GM13976 (cell line): ENCODE results near the gene HTRA2.
A peak's percentile ranks its signal among the peaks of the same experiment; 100 is the strongest.

Source experiments
- DNase-seq: peaks from one replicate; pipeline ENCODE4 v3.0.0; 2012; ENCODE audit warnings: low spot score
- CTCF ChIP-seq: IDR thresholded peaks from 2 replicates; pipeline ENCODE4 v1.5.1; 2012; ENCODE audit warnings: borderline replicate concordance, mild to moderate bottlenecking; ENCODE audit not compliant: insufficient read depth; ENCODE audit errors: extremely low read depth, missing control alignments, control extremely low read depth
- in situ Hi-C: fragments of 300-500 bp; cut with MboI; formaldehyde crosslinking; loops from one replicate; pipeline ENCODE4 v1.12.0; 2022; ENCODE audit warnings: low sequenced_read_pairs, mixed read lengths, inconsistent platforms; ENCODE audit not compliant: unreplicated experiment

HTRA2 gene

GRCh38 chr2:74542978-74543377 lies 13.2 kb downstream of the HTRA2 start:
- no peak for DNase-seq
- TF ChIP-seq CTCF, result no peak
- in situ Hi-C loops, result no loop called here

- DNase-seq, result no peak
- in situ Hi-C loops, result no loop called here
- TF ChIP-seq CTCF, result peak; percentile 23
Measured at GRCh38 chr2:74544634-74545033, 14.9 kb downstream of the HTRA2 start.

- in situ Hi-C loops, result no loop called here
- DNase-seq, result no peak
- TF ChIP-seq CTCF, result no peak
Measured at GRCh38 chr2:74546004-74546403, 16.3 kb downstream of the HTRA2 start.

GRCh38 chr2:74548285-74548899 lies 18.7 kb downstream of the HTRA2 start:
- no peak for DNase-seq
- no peak for TF ChIP-seq CTCF
- in situ Hi-C loops, result no loop called here

GRCh38 chr2:74548900-74549826 lies 19.4 kb downstream of the HTRA2 start:
- in situ Hi-C loops, result no loop called here
- TF ChIP-seq CTCF, result no peak
- peak; percentile 88 for DNase-seq

- in situ Hi-C loops, result no loop called here
- TF ChIP-seq CTCF, result no peak
- DNase-seq, result no peak
Measured at GRCh38 chr2:74550231-74550630, 20.5 kb downstream of the HTRA2 start.
